Measurements from ENCODE around the gene CASP7.

The CASP7 gene

GRCh38 chr10:113687037-113687436, 7.3 kb downstream of the CASP7 start:
- Mint-ChIP-seq H3K27ac (no peak overlapping the region), H3K4me1 (ENCODE audit: low read depth) (peaks cover 35% of the 10 kb centered on the region), H3K4me3 (no peak overlapping the region), H3K9me3 (peaks cover 69% of the 10 kb centered on the region), H3K27me3 (ENCODE audit: low read depth) (no peaks in the 10 kb centered on the region), H3K36me3 (ENCODE audit: low read depth) (peaks cover 76% of the 10 kb centered on the region)
- no peak for DNase-seq (ENCODE audit: low spot score)

- Mint-ChIP-seq H3K27ac (peak overlapping the region; percentile 64), H3K27me3 (ENCODE audit: low read depth) (no peaks in the 10 kb centered on the region), H3K9me3 (peaks cover 78% of the 10 kb centered on the region), H3K4me3 (peak overlapping the region; percentile 58), H3K4me1 (ENCODE audit: low read depth) (peaks cover 23% of the 10 kb centered on the region), H3K36me3 (ENCODE audit: low read depth) (peaks cover 79% of the 10 kb centered on the region)
- DNase-seq (ENCODE audit: low spot score) = no peak
Measured at GRCh38 chr10:113689057-113689456, 9.3 kb downstream of the CASP7 start.

- H3K9me3 Mint-ChIP-seq = peaks cover 75% of the 10 kb centered on the region
- peak overlapping the region; percentile 64 for H3K27ac Mint-ChIP-seq
- DNase-seq (ENCODE audit: low spot score) = no peak
- H3K27me3 Mint-ChIP-seq (ENCODE audit: low read depth) = no peaks in the 10 kb centered on the region
- H3K4me1 Mint-ChIP-seq (ENCODE audit: low read depth) = peaks cover 23% of the 10 kb centered on the region
- H3K4me3 Mint-ChIP-seq = peak overlapping the region; percentile 58
- peaks cover 80% of the 10 kb centered on the region for H3K36me3 Mint-ChIP-seq (ENCODE audit: low read depth)
Measured at GRCh38 chr10:113689574-113689973, 9.9 kb downstream of the CASP7 start.

DNA sequence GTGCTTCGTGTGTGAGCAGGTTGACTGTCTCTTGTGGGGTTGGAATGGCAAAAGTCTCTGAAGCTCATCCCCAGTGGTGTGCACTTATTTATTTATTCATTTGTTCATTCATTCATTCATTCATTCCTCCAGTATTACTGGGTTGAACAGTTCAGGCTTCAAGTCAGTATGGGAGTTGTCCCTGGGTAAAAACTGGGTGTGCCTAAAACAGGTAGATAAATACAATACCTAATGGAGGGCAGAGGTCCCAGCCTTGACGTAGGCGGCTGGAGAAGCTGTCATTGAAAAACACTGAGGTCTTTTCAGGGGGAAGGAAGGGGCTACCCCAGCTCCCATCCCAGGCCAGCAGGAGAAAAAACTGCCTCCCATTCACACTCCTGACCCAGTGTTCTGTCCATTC, 11.0 kb downstream of the CASP7 start:
- peaks cover 73% of the 10 kb centered on the region for H3K9me3 Mint-ChIP-seq
- H3K4me1 Mint-ChIP-seq (ENCODE audit: low read depth) = peaks cover 20% of the 10 kb centered on the region
- no peak overlapping the region for H3K4me3 Mint-ChIP-seq
- no peak for DNase-seq (ENCODE audit: low spot score)
- no peak overlapping the region for H3K27ac Mint-ChIP-seq
- no peaks in the 10 kb centered on the region for H3K27me3 Mint-ChIP-seq (ENCODE audit: low read depth)
- peaks cover 78% of the 10 kb centered on the region for H3K36me3 Mint-ChIP-seq (ENCODE audit: low read depth)

- H3K9me3 Mint-ChIP-seq = peaks cover 67% of the 10 kb centered on the region
- no peak overlapping the region for H3K27ac Mint-ChIP-seq
- H3K4me3 Mint-ChIP-seq = no peak overlapping the region
- peaks cover 20% of the 10 kb centered on the region for H3K4me1 Mint-ChIP-seq (ENCODE audit: low read depth)
- DNase-seq (ENCODE audit: low spot score) = no peak
- peaks cover 76% of the 10 kb centered on the region for H3K36me3 Mint-ChIP-seq (ENCODE audit: low read depth)
- no peaks in the 10 kb centered on the region for H3K27me3 Mint-ChIP-seq (ENCODE audit: low read depth)
Measured at GRCh38 chr10:113691381-113691780, 11.7 kb downstream of the CASP7 start.

- Mint-ChIP-seq H3K27ac (no peak overlapping the region), H3K4me3 (no peak overlapping the region), H3K4me1 (ENCODE audit: low read depth) (peaks cover 20% of the 10 kb centered on the region), H3K9me3 (peaks cover 61% of the 10 kb centered on the region), H3K27me3 (ENCODE audit: low read depth) (no peaks in the 10 kb centered on the region), H3K36me3 (ENCODE audit: low read depth) (peaks cover 79% of the 10 kb centered on the region)
- DNase-seq (ENCODE audit: low spot score) = no peak
Measured at GRCh38 chr10:113692271-113692670, 12.6 kb downstream of the CASP7 start.

DNA sequence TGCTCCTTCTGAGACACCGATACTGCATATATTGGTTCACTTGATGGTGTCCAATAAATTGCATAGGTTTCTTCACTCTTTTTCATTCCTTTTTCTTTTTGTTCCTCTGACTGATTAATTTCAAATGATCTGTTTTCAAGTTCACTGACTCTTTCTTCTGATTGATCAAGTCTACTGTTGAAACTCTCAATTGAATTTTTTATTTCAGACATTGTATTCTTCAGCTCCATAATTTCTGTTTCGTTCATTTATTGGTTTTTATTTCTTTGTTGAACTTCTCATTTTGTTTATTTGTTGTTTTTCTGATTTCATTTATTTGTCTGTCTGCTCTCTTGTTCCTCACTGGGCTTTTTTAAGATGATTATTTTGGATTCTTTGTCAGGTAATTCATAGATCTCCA, 13.6 kb downstream of the CASP7 start:
- Mint-ChIP-seq H3K36me3 (ENCODE audit: low read depth) (peaks cover 75% of the 10 kb centered on the region), H3K4me1 (ENCODE audit: low read depth) (peaks cover 16% of the 10 kb centered on the region), H3K4me3 (no peak overlapping the region), H3K9me3 (peaks cover 51% of the 10 kb centered on the region), H3K27me3 (ENCODE audit: low read depth) (no peaks in the 10 kb centered on the region), H3K27ac (no peak overlapping the region)
- no peak for DNase-seq (ENCODE audit: low spot score)

- Mint-ChIP-seq H3K36me3 (ENCODE audit: low read depth) (peaks cover 66% of the 10 kb centered on the region), H3K9me3 (peaks cover 30% of the 10 kb centered on the region), H3K4me1 (ENCODE audit: low read depth) (no peaks in the 10 kb centered on the region), H3K27ac (no peak overlapping the region), H3K4me3 (no peak overlapping the region), H3K27me3 (ENCODE audit: low read depth) (no peaks in the 10 kb centered on the region)
- no peak for DNase-seq (ENCODE audit: low spot score)
Measured at GRCh38 chr10:113695691-113696090, 16.0 kb downstream of the CASP7 start.

- H3K4me1 Mint-ChIP-seq (ENCODE audit: low read depth) = no peaks in the 10 kb centered on the region
- no peak overlapping the region for H3K27ac Mint-ChIP-seq
- no peak overlapping the region for H3K4me3 Mint-ChIP-seq
- H3K27me3 Mint-ChIP-seq (ENCODE audit: low read depth) = no peaks in the 10 kb centered on the region
- H3K9me3 Mint-ChIP-seq = peaks cover 27% of the 10 kb centered on the region
- no peak for DNase-seq (ENCODE audit: low spot score)
- peaks cover 62% of the 10 kb centered on the region for H3K36me3 Mint-ChIP-seq (ENCODE audit: low read depth)
Measured at GRCh38 chr10:113697595-113697994, 17.9 kb downstream of the CASP7 start.

DNA sequence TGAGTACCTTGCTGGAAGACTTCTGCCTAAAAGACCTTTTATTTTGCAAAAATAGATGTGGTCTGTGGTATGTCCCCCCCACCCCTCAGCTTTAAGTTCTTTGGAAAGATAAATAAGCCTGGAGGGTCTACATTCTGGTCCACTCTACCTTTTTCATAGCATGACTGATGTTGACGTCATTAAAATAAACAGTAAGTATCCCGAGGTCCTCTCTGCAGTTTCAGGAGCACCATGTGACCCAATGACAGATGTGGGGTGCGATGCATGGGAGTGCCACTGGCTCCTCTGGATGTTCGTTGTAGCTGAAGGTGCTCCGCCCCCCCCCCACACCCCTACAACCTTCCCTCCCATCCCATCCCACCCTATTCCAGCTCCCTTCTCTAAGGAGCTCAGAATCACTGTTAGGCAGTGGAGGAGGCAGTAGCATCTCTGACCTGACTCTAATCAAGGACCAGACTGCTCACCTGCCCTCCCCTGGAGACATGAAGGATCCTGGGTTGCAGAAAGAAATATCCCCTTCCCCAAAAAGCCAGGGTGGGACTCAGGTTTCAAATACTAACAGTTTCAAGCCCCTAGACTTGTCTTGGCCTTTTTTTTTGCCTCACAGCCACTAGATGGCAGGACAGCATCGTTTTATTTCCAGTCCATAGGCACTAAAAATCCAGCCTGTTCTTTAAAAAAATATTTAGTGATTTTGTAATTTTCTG, 25.1 kb downstream of the CASP7 start:
- no peaks in the 10 kb centered on the region for H3K27me3 Mint-ChIP-seq (ENCODE audit: low read depth)
- no peak overlapping the region for H3K27ac Mint-ChIP-seq
- H3K9me3 Mint-ChIP-seq = no peaks in the 10 kb centered on the region
- peaks cover 15% of the 10 kb centered on the region for H3K36me3 Mint-ChIP-seq (ENCODE audit: low read depth)
- H3K4me3 Mint-ChIP-seq = no peak overlapping the region
- H3K4me1 Mint-ChIP-seq (ENCODE audit: low read depth) = peaks cover 20% of the 10 kb centered on the region
- DNase-seq (ENCODE audit: low spot score) = no peak

DNA sequence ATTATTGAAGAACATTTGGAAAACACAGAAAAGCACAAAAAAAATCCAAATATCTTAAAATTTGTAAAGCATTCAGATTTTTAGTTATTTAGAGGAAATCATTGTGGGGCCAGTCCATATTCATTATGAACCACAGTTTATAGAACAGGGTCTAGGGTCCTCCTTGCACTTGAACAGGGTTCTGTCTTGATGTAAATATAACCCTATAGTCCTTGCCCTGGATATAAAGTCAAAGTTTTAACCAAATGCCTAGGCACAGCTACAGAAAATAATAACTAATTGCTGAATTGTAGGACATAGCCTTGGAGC, 25.6 kb downstream of the CASP7 start:
- no peaks in the 10 kb centered on the region for H3K27me3 Mint-ChIP-seq (ENCODE audit: low read depth)
- DNase-seq (ENCODE audit: low spot score) = no peak
- no peak overlapping the region for H3K27ac Mint-ChIP-seq
- peaks cover 18% of the 10 kb centered on the region for H3K36me3 Mint-ChIP-seq (ENCODE audit: low read depth)
- H3K4me3 Mint-ChIP-seq = no peak overlapping the region
- H3K9me3 Mint-ChIP-seq = no peaks in the 10 kb centered on the region
- H3K4me1 Mint-ChIP-seq (ENCODE audit: low read depth) = peaks cover 20% of the 10 kb centered on the region

DNA sequence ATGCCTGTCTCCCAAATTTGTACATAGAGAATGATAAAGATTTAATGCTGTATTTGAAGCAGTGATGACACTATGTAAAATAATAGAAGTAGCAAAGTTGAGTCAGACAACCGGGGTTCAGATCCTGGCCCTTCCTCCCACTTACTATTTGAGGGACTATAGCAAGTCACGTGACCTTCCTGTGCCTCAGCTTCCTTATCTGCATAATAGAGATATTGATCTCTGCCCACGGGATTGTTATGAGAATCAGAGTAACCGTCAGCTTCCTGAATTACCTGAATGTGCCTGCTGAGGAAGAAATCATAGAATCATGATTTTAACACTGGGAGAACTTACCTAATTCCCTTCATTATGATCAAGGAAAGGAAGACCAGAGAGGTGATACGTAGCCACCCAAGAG, 26.9 kb downstream of the CASP7 start:
- H3K4me3 Mint-ChIP-seq = no peak overlapping the region
- H3K27ac Mint-ChIP-seq = no peak overlapping the region
- no peaks in the 10 kb centered on the region for H3K27me3 Mint-ChIP-seq (ENCODE audit: low read depth)
- H3K36me3 Mint-ChIP-seq (ENCODE audit: low read depth) = peaks cover 8% of the 10 kb centered on the region
- DNase-seq (ENCODE audit: low spot score) = no peak
- no peaks in the 10 kb centered on the region for H3K9me3 Mint-ChIP-seq
- H3K4me1 Mint-ChIP-seq (ENCODE audit: low read depth) = peaks cover 20% of the 10 kb centered on the region

DNA sequence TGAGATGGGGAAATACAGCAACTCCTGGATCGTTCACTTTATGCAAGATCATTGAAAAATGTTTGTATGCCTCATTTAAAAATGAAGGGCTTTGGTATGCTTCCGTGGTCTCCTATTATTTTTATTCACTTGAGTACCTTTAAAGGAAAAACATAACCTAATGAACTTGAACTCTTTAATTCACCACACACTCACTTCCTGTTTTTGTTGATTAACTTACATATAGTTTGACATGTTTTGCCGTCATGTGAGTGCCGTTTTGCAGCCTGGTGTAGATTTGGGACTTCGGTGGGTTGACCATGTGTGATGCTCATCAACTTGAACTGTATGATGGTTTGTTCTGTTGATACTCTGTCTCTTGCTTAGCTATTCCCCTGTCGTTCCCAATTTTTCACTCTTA, 28.9 kb downstream of the CASP7 start:
- H3K27ac Mint-ChIP-seq = no peak overlapping the region
- no peak for DNase-seq (ENCODE audit: low spot score)
- no peak overlapping the region for H3K4me3 Mint-ChIP-seq
- peaks cover 6% of the 10 kb centered on the region for H3K36me3 Mint-ChIP-seq (ENCODE audit: low read depth)
- H3K27me3 Mint-ChIP-seq (ENCODE audit: low read depth) = no peaks in the 10 kb centered on the region
- peaks cover 20% of the 10 kb centered on the region for H3K4me1 Mint-ChIP-seq (ENCODE audit: low read depth)
- H3K9me3 Mint-ChIP-seq = no peaks in the 10 kb centered on the region

- no peak for DNase-seq (ENCODE audit: low spot score)
- H3K4me1 Mint-ChIP-seq (ENCODE audit: low read depth) = peaks cover 20% of the 10 kb centered on the region
- H3K27me3 Mint-ChIP-seq (ENCODE audit: low read depth) = no peaks in the 10 kb centered on the region
- H3K4me3 Mint-ChIP-seq = no peak overlapping the region
- H3K36me3 Mint-ChIP-seq (ENCODE audit: low read depth) = peaks cover 6% of the 10 kb centered on the region
- H3K27ac Mint-ChIP-seq = no peak overlapping the region
- no peaks in the 10 kb centered on the region for H3K9me3 Mint-ChIP-seq
Measured at GRCh38 chr10:113709221-113709838, 29.6 kb downstream of the CASP7 start.

- peaks cover 9% of the 10 kb centered on the region for H3K36me3 Mint-ChIP-seq (ENCODE audit: low read depth)
- no peak overlapping the region for H3K27ac Mint-ChIP-seq
- H3K4me3 Mint-ChIP-seq = no peak overlapping the region
- H3K27me3 Mint-ChIP-seq (ENCODE audit: low read depth) = no peaks in the 10 kb centered on the region
- peaks cover 20% of the 10 kb centered on the region for H3K4me1 Mint-ChIP-seq (ENCODE audit: low read depth)
- H3K9me3 Mint-ChIP-seq = no peaks in the 10 kb centered on the region
- no peak for DNase-seq (ENCODE audit: low spot score)
Measured at GRCh38 chr10:113711142-113711541, 31.4 kb downstream of the CASP7 start.
